ENCODE results near the gene PPFIA4.

PPFIA4 gene

DNA sequence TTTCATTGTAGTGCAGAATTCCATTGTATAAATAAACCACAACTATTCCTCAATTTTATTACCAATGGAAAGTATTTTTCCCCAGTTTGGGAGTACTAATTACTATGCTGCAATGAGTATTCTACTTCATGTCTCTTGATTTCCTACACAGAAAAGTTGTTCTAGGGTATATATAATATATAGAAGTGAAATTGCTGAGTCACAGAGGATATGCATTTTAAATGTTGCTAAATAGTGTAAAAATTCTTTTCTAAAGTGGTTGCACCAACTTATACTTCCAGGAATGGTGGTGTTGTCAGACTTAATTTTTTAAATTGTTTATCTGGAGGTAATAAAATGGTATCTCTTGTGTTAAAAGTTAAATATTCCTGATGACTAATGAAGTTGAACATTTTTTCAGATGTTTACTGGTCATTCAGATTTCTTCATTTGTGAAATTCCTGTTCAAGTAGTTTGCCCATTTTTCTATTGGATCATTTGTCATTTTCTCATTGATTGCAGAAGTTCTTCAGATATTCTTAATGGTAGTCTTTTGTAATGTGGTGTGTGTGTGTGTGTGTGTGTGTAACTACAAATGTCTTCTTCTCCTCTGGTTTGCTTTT is 78.6 kb downstream of the PPFIA4 start:
- DNase-seq = no peak

- no peak for DNase-seq
These were observed 86.2 kb downstream of the PPFIA4 start for GRCh38 chr1:203112475-203112874.

DNA sequence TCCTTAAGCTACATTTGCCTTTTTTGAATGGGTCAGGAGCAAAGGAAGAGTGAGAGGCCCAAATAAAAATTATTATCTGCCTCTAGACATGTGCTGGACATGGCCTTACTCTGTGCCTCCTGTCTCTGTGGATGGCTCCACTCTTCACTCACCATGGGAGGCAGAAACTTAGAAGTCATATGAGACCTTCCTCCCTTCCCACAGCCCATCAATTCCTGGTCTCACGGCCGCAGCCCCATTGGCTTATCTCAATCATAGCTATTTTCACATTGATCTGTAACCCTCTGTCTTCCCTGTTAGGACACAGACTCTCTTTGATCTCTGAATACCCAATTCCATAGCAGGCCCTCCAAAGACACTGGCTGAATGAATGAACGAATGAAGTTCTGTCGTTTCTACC is 87.0 kb downstream of the PPFIA4 start:
- DNase-seq = no peak

- no peak for DNase-seq
These were observed 87.9 kb downstream of the PPFIA4 start for GRCh38 chr1:203114202-203114601.

DNA sequence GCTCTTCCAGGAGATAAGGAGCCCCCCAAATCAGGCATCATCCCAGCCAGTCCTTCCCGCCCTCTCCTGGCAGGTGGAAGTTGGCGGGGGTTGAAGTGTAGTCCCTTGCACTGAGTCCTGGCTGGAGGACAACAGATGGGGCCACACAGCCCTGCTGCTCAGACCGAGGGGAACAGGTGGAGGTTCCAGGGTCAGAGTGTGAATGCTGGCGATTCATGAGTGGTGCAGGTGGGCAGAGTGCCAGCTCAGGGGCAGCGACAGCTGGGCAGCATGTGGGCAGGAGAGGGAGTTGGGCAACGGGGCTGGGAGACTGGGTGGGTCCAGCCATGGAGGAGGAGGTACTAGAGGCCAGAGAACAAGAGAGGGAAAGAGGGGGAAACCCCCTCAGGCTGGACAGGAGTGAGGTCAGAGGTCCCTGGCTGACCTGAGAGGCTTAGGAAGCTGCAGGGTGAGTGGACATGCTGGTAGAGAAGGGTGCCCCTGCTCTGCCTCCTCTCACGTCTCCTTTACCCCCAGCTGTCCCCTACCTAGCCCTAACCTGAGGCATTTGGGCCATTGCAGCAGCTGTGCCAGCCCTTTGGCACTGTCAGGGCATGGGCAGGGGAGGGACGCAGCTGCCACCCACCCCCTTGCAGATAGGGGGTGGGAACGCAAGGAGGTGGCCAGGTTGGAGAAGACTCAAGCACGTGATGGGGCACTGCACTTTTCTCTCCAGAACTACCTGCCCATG is 90.0 kb downstream of the PPFIA4 start:
- DNase-seq = no peak

GRCh38 chr1:203117611-203118575 is 91.6 kb downstream of the PPFIA4 start:
- DNase-seq = peak; percentile 68

- DNase-seq = no peak
These were observed 94.2 kb downstream of the PPFIA4 start for GRCh38 chr1:203120325-203121153.

DNA sequence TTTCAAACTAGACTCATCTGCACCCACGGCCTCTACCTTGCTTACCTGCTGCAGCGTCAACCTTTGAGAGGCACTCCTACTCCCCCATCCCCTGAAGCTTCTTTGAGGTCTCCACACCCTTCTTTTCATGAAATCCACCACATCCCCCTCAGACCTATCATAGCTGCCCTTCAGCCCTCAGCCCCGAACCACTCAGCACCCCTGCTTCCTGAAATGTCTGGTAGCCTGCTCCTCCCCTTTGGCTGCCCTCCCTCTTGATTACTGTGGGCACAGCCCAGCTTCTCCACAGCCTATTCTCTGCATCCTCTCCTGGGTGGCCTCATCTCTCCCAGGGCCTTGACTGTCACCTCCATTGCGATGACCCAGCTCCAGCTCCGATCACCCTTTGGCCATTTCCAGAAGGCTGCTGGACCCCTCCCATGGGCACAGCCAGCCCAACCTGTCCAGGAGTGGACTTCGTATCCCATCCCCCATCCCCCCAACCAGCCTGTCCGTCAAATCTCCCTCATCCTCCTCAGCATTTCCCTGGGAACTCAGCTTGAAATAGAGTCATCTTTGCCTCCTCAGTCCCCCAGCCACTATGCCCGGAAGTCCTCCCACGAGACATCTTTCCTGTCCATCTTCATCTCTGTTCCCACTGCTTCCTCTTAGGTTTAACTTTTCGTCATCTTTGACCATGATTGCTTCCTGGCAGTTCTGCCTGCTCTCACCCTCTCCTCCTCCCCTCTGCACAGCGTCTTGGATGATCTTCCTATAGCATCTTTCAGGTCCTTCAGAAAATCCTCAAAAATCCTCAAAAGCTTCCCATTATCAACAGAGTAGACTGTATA is 95.1 kb downstream of the PPFIA4 start:
- DNase-seq = no peak

- no peak for DNase-seq
These were observed 95.9 kb downstream of the PPFIA4 start for GRCh38 chr1:203122159-203122558.

GRCh38 chr1:203124011-203124410 is 97.7 kb downstream of the PPFIA4 start:
- DNase-seq = no peak

DNA sequence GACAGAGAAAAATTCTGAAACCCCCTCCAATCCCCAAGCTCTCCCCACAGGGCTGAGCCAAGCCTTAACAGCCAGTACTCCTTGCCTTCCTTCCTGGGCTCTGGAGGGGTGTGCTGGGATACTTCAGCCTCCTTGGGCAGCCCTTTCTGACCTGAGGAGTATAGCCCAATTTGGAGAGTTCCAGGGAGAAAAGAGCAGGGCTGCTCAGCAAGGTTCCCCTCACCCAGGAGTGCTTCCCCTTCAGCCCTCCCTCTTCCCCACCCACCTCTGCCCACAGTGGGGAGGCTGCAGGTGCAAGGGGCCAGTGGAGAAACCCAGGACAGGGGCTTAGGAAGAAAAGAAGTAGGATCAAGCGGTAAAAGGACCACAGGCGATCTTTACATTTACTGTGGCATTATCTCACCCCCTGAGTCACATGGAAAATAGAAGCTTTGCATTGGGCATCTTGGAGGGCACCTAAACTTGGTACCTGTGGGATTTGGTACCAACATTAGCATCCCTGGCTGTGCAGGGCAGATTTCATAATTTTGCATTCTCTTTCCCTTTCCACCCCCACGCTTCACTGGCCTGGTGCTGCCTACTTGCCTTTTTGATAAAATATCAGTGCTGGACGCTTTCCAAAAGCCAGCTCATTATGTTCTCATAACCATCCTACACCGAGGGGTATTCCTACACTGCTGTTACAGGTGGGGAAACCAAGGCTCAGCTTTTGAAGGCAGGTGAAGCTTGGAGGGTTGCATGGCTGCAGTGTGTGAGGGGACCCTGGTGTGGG is 98.4 kb downstream of the PPFIA4 start:
- DNase-seq = peak; percentile 38

- peak; percentile 49 for DNase-seq
These were observed 100.0 kb downstream of the PPFIA4 start for GRCh38 chr1:203126151-203126865.

GRCh38 chr1:203126866-203127665 is 100.8 kb downstream of the PPFIA4 start:
- DNase-seq = peak; percentile 44

- DNase-seq = peak; percentile 70
These were observed 101.6 kb downstream of the PPFIA4 start, which contains the start of gene ADORA1 for GRCh38 chr1:203127666-203128430. TSS of gene ADORA1 (plus strand) at chr1:203127726. CDS start at chr1:203128842, 1,116 bp downstream.

GRCh38 chr1:203128431-203128715 is 102.1 kb downstream of the PPFIA4 start:
- no peak for DNase-seq

Data from EL (cell line).